ENCODE measurements around the gene TBC1D7. TPM values are rescaled to one million over a fixed set of nuclear protein-coding genes. Genes with fewer than 3 reads are reported as not detected.

Gene TBC1D7
- total and polyA plus RNA-seq, 2 experiments from 2014 or later: 8.5 to 25.8 TPM

DNA sequence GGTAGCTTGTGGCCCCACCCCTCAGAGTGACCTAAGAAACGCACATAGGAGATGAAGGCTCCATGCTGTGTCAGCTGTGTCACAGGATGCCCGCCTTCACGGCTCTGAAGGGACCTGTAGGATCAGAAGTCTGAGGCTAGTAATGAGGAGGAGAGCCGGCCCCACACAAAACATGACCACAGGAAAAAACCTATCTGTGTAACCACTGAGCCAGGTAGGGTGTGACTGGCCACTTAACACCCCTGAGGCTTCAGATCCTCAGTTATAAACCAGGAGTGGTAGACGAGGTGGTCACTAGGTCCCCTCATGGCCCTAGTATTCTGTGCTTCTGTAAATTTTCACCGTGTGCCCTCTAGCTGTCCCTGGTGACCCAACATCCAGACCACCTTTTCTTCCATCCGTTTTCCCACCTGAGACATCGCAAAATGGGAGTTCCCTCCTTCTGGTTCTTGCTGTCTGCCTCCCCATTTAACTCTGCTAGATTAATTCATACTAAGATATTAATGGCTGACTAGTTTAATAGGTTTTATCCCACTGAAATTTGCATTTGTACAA lies 52.8 kb downstream of the TBC1D7 start:
- Histone ChIP-seq H3K36me3 (ENCODE audit: low read depth) (no peaks in the 10 kb centered on the region), H2AFZ (no peak overlapping the region), H3F3A (ENCODE audit: insufficient read depth) (peaks cover 7% of the 10 kb centered on the region; the same call in 1 of the 2 replicates), H3K27ac (no peak overlapping the region), H3K9me3 (ENCODE audit: low read depth) (no peaks in the 10 kb centered on the region), H3K4me2 (ENCODE audit: unreplicated experiment) (no peak overlapping the region), H3K4me3 (no peak overlapping the region), H3K4me1 (ENCODE audit: insufficient read depth) (peaks cover 12% of the 10 kb centered on the region), H3K79me2 (ENCODE audit: insufficient read depth) (no peaks in the 10 kb centered on the region), H3K27me3 (replicated peaks; ENCODE audit: insufficient read depth) (peaks cover 55% of the 10 kb centered on the region), H3K9me2 (ENCODE audit: insufficient read depth) (no peaks in the 10 kb centered on the region), H3K9ac (no peak overlapping the region), H4K20me1 (ENCODE audit: insufficient read depth) (no peaks in the 10 kb centered on the region; the same call in 1 of the 2 replicates)
- in situ Hi-C loops (cut with MboI): no loop called here
- no peak for DNase-seq
- 81 to 85% methylated on average over 8 of the region's 8 CpGs for WGBS, 2 experiments (ENCODE audit: low coverage in 1 of 2, low lambda C conversion rate in 2 of 2, missing lambda C conversion rate in 2 of 2)
- TF ChIP-seq EZH2 (IDR thresholded peaks at IDR 0.05; ENCODE audit: insufficient read depth, poor library complexity, severe bottlenecking) (no peak), EZH2phosphoT487 (IDR thresholded peaks at IDR 0.05; ENCODE audit: insufficient read depth, low read depth) (no peak)

DNA sequence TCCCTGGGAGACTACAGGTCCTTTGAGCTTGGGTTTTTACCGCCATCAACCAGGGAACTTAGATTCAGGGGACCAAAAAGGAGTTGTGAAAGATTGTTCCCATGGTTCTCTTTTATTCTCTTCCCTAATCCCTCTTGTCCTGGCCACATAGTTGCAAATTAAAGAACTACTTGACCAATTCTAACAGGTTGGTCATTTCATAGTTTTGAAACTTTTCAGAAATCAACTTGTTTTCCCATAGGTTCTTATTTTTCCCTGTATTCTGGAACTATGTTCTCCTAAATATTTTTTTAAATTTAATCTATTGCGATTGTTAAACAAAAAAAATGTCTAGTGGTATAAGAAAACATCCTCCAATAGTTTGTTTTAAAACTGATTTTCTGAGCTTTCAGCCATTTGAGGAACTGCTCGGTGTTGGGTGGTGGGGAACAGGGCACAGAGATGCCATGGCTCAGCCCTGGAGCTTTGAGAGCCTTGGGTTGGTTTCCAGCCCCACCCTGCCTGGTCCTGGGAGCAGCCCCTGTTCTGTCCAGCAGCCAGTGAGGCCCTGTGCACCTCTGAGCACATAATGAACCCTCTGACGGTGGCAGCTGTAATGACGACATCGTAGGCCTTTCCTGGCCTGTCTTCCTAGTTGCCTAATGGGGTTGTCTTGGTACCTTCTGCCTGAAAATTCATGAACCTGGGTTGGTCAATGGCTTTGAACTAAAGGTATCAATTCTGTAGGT lies 53.5 kb downstream of the TBC1D7 start:
- Histone ChIP-seq H3K27ac (no peak overlapping the region), H4K20me1 (ENCODE audit: insufficient read depth) (no peaks in the 10 kb centered on the region; the same call in 1 of the 2 replicates), H3K4me3 (no peak overlapping the region), H3K36me3 (ENCODE audit: low read depth) (no peaks in the 10 kb centered on the region), H3K9ac (no peak overlapping the region), H3K4me1 (ENCODE audit: insufficient read depth) (peaks cover 11% of the 10 kb centered on the region), H3K9me2 (ENCODE audit: insufficient read depth) (no peaks in the 10 kb centered on the region), H3K9me3 (ENCODE audit: low read depth) (no peaks in the 10 kb centered on the region), H3K4me2 (ENCODE audit: unreplicated experiment) (no peak overlapping the region), H3K27me3 (replicated peaks; ENCODE audit: insufficient read depth) (peaks cover 55% of the 10 kb centered on the region), H2AFZ (no peak overlapping the region), H3K79me2 (ENCODE audit: insufficient read depth) (no peaks in the 10 kb centered on the region), H3F3A (ENCODE audit: insufficient read depth) (peaks cover 7% of the 10 kb centered on the region; the same call in 1 of the 2 replicates)
- WGBS, 2 experiments (ENCODE audit: low coverage in 1 of 2, low lambda C conversion rate in 2 of 2, missing lambda C conversion rate in 2 of 2): 81 to 82% methylated on average over 6 of the region's 6 CpGs
- in situ Hi-C loops (cut with MboI): no loop called here
- TF ChIP-seq EZH2 (IDR thresholded peaks at IDR 0.05; ENCODE audit: insufficient read depth, poor library complexity, severe bottlenecking) (no peak), EZH2phosphoT487 (IDR thresholded peaks at IDR 0.05; ENCODE audit: insufficient read depth, low read depth) (no peak)
- no peak for DNase-seq

DNA sequence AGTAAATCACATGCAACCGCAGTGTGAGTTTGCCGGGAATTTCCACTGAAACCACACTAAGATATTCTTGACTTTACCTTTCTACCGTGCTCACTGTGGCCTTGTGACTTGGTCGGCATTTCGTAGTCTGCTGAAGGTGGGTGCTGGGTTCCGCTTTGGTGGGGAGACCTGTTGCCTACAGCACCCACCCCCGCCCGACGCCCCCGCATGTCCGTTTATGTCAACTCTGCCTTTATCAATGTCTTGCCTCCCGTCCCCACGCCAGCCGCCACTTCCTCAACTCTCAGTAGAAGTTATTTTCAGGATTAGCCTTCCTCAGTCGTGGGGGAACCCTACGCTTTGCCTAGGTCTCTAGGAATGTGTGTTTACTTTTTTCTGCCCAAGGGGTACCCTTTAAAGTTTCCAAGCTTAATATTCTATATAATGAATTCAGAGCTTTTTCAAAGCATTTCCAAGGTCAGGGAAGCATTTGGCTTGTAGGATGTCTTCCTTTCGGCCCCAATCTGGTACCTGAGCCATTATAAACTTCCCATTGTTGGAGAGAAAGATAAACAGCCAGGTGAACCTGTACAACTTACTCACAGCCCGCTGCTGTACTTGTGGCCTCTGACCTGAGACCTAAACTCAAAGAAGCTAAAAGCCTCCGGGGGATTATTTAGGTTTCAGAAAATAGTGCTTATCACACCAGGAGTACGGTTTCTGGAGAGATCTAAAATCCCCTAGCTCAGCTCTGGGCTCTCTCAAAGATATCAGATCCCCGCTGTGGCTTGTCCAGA lies 54.2 kb downstream of the TBC1D7 start:
- TF ChIP-seq EZH2phosphoT487 (IDR thresholded peaks at IDR 0.05; ENCODE audit: insufficient read depth, low read depth): no peak
- TF ChIP-seq EZH2 (IDR thresholded peaks at IDR 0.05; ENCODE audit: insufficient read depth, poor library complexity, severe bottlenecking): no peak
- Histone ChIP-seq H3K27ac (no peak overlapping the region), H3K4me2 (ENCODE audit: unreplicated experiment) (no peak overlapping the region), H3K4me3 (no peak overlapping the region), H3K9me3 (ENCODE audit: low read depth) (no peaks in the 10 kb centered on the region), H3K79me2 (ENCODE audit: insufficient read depth) (no peaks in the 10 kb centered on the region), H3K27me3 (replicated peaks; ENCODE audit: insufficient read depth) (peaks cover 57% of the 10 kb centered on the region), H3K9ac (no peak overlapping the region), H4K20me1 (ENCODE audit: insufficient read depth) (no peaks in the 10 kb centered on the region; the same call in 1 of the 2 replicates), H3F3A (ENCODE audit: insufficient read depth) (0 out of 2 replicates have a peak, but pooled peaks cover under 1% of the 10 kb centered on the region), H3K4me1 (ENCODE audit: insufficient read depth) (peaks cover 7% of the 10 kb centered on the region), H3K36me3 (ENCODE audit: low read depth) (no peaks in the 10 kb centered on the region), H3K9me2 (ENCODE audit: insufficient read depth) (no peaks in the 10 kb centered on the region), H2AFZ (no peak overlapping the region)
- in situ Hi-C loops (cut with MboI): no loop called here
- 94 to 96% methylated on average over 21 of the region's 21 CpGs for WGBS, 2 experiments (ENCODE audit: low coverage in 1 of 2, low lambda C conversion rate in 2 of 2, missing lambda C conversion rate in 2 of 2)
- DNase-seq: no peak

DNA sequence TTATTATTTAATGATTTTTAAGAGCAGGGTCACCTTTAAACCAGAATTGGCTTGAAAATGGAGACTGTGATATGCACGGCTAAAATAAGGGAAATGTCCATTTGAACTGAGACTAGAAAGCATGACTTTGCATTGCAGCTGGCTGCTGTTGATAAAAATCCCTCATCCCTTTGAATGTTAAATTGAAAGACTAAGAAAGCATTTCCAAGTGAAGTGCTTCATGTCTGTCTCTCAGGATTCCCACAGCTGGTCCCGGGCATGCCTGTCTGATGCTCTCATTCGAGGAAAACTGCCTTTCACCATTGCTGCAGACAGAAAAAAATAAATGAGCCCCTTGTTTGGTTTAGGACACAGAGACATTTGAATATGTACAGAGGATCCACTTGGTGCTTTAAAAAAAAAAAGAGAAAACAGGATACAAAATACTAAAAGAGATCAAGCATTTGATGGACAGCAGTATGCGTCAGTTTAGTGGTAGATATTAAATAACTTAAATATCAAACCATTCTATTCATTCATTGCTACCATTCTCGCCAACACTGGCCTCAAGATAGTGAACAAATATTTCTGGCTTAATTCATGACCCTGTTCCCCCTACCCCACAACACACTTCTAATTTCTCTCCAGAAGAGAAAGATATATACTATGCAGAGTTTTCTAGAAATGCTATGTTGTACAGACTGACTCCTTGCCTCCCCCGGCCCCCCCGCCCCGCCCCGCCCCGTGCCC lies 55.0 kb downstream of the TBC1D7 start:
- Histone ChIP-seq H2AFZ (no peak overlapping the region), H3K9me3 (ENCODE audit: low read depth) (no peaks in the 10 kb centered on the region), H3K27ac (no peak overlapping the region), H3K4me3 (no peak overlapping the region), H3F3A (ENCODE audit: insufficient read depth) (no peaks in the 10 kb centered on the region), H3K79me2 (ENCODE audit: insufficient read depth) (no peaks in the 10 kb centered on the region), H3K36me3 (ENCODE audit: low read depth) (no peaks in the 10 kb centered on the region), H3K9me2 (ENCODE audit: insufficient read depth) (no peaks in the 10 kb centered on the region), H3K27me3 (replicated peaks; ENCODE audit: insufficient read depth) (peaks cover 57% of the 10 kb centered on the region), H3K4me2 (ENCODE audit: unreplicated experiment) (no peak overlapping the region), H3K9ac (no peak overlapping the region), H3K4me1 (ENCODE audit: insufficient read depth) (peaks cover 5% of the 10 kb centered on the region), H4K20me1 (ENCODE audit: insufficient read depth) (no peaks in the 10 kb centered on the region; the same call in 1 of the 2 replicates)
- DNase-seq: no peak
- WGBS, 2 experiments (ENCODE audit: low coverage in 1 of 2, low lambda C conversion rate in 2 of 2, missing lambda C conversion rate in 2 of 2): 87 to 89% methylated on average over 9 to 10 of the region's 10 CpGs
- TF ChIP-seq EZH2 (IDR thresholded peaks at IDR 0.05; ENCODE audit: insufficient read depth, poor library complexity, severe bottlenecking) (no peak), EZH2phosphoT487 (IDR thresholded peaks at IDR 0.05; ENCODE audit: insufficient read depth, low read depth) (no peak)
- in situ Hi-C loops (cut with MboI): no loop called here

Measured in GM23248 (cell line).